Measurements from ENCODE around the gene PREB.
"Not testable (repeated sequence)": the region's sequence is repeated elsewhere in the genome, so short reads cannot be mapped to it uniquely, and the experiment has no call there.

PREB gene

DNA sequence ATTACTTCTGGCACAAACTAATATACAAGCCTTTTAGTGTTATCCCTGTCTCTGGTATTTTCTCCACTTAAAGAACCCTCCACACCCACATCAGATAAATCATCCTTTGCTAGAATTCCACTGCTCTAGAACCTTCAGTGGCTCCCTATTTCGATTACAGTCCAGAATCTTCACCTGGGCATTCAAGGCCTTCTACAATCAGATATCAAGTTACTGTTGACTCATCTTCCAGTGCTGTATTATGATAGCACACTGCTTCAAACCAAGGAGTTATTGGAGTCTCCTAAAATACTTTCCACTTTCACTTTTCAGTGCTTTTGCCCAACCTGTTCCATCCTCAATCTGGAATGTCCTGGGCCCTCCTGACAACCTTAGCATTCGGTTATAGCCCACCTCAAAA, 18.9 kb downstream of the PREB start:
- Mint-ChIP-seq H3K4me1 (no peaks in the 10 kb centered on the region), H3K27ac (ENCODE audit: low read depth) (no peak overlapping the region), H3K9me3 (no peaks in the 10 kb centered on the region), H3K27me3 (peaks cover 50% of the 10 kb centered on the region), H3K36me3 (ENCODE audit: insufficient read depth) (peaks cover 5% of the 10 kb centered on the region), H3K4me3 (no peak overlapping the region)
- ATAC-seq (replicated peaks; ENCODE audit: extremely low read depth, poor library complexity, severe bottlenecking) (no peak), DNase-seq (ENCODE audit: low spot score in 2 of 2) (no peak)

GRCh38 chr2:27111392-27112078, 22.9 kb downstream of the PREB start:
- not testable (repeated sequence) for H3K9me3 Mint-ChIP-seq; H3K4me3 Mint-ChIP-seq; H3K27ac Mint-ChIP-seq (ENCODE audit: low read depth); H3K36me3 Mint-ChIP-seq (ENCODE audit: insufficient read depth); H3K4me1 Mint-ChIP-seq; ATAC-seq (replicated peaks; ENCODE audit: extremely low read depth, poor library complexity, severe bottlenecking); DNase-seq (ENCODE audit: low spot score in 2 of 2)
- H3K27me3 Mint-ChIP-seq: peaks cover 20% of the 10 kb centered on the region

- not testable (repeated sequence) for H3K36me3 Mint-ChIP-seq (ENCODE audit: insufficient read depth); ATAC-seq (replicated peaks; ENCODE audit: extremely low read depth, poor library complexity, severe bottlenecking); H3K4me3 Mint-ChIP-seq; H3K9me3 Mint-ChIP-seq; DNase-seq (ENCODE audit: low spot score in 2 of 2); H3K4me1 Mint-ChIP-seq; H3K27ac Mint-ChIP-seq (ENCODE audit: low read depth)
- peaks cover 24% of the 10 kb centered on the region for H3K27me3 Mint-ChIP-seq
Measured at GRCh38 chr2:27110603-27111352, 23.7 kb downstream of the PREB start.

DNA sequence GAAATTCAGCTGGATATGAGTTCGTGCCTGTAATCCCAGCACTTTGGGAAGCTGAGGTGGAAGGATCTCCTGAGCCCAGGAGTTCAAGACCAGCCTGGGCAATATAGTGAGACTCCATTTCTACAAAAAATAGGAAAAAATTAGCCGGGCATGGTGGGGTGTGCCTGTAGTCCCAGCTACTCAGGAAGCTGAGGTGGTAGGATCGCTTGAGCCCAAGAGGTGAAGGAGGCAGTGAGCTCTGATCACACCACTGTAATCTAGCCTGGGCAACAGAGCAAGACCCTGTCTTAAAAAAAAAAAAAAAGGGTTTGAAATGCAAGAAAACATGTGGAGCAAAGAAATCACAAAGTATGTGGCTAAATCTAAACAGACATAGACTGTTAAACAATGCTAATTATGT, 25.4 kb downstream of the PREB start:
- DNase-seq (ENCODE audit: low spot score in 2 of 2): no peak
- no peaks in the 10 kb centered on the region for H3K9me3 Mint-ChIP-seq
- peaks cover 31% of the 10 kb centered on the region for H3K27me3 Mint-ChIP-seq
- no peaks in the 10 kb centered on the region for H3K4me1 Mint-ChIP-seq
- no peaks in the 10 kb centered on the region for H3K36me3 Mint-ChIP-seq (ENCODE audit: insufficient read depth)
- no peak for ATAC-seq (replicated peaks; ENCODE audit: extremely low read depth, poor library complexity, severe bottlenecking)
- H3K4me3 Mint-ChIP-seq: no peak overlapping the region
- H3K27ac Mint-ChIP-seq (ENCODE audit: low read depth): no peak overlapping the region

DNA sequence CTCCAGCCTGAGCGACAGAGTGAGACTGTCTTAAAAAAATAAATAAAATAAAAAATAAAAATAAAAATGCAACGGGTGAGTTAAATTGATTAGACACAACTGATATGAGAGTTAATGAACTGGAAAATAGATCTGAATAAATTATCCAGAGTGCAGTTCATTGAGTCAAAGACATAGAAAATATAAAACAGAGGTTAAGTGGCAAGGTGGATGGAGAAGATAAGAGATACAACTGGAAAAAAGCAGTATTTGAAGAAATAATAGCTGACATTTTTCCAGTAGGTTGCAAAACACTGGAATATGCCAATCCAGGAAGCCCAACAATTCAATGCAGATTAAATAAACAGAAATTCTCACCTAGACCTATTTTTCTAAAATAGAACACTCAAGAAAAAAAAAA, 26.2 kb downstream of the PREB start:
- Mint-ChIP-seq H3K4me1 (no peaks in the 10 kb centered on the region), H3K36me3 (ENCODE audit: insufficient read depth) (no peaks in the 10 kb centered on the region), H3K27me3 (peaks cover 33% of the 10 kb centered on the region), H3K4me3 (no peak overlapping the region), H3K9me3 (no peaks in the 10 kb centered on the region), H3K27ac (ENCODE audit: low read depth) (no peak overlapping the region)
- ATAC-seq (replicated peaks; ENCODE audit: extremely low read depth, poor library complexity, severe bottlenecking) (no peak), DNase-seq (ENCODE audit: low spot score in 2 of 2) (no peak)

DNA sequence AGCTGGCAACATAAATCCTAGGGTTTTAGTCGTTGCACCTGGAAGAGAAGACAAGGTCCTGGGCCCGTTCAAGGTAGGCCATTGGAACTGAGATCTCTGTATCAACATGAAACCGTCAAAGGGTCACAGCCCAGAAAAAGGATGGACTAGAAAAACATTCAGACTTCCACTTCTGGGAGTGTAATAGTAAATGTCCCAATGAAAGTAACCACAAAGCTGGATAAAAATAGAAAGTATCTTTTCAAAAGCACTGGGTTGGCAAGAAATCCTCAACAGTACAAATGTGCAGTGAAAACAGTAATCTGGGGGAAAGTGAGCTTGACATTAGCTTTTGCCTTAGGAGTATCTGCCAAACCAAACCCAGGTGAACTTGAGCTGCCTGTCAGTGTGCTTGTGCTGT, 28.5 kb downstream of the PREB start:
- ATAC-seq (replicated peaks; ENCODE audit: extremely low read depth, poor library complexity, severe bottlenecking) (no peak), DNase-seq (ENCODE audit: low spot score in 2 of 2) (no peak)
- Mint-ChIP-seq H3K27ac (ENCODE audit: low read depth) (no peak overlapping the region), H3K4me3 (no peak overlapping the region), H3K9me3 (no peaks in the 10 kb centered on the region), H3K27me3 (peaks cover 33% of the 10 kb centered on the region), H3K4me1 (no peaks in the 10 kb centered on the region), H3K36me3 (ENCODE audit: insufficient read depth) (no peaks in the 10 kb centered on the region)

DNA sequence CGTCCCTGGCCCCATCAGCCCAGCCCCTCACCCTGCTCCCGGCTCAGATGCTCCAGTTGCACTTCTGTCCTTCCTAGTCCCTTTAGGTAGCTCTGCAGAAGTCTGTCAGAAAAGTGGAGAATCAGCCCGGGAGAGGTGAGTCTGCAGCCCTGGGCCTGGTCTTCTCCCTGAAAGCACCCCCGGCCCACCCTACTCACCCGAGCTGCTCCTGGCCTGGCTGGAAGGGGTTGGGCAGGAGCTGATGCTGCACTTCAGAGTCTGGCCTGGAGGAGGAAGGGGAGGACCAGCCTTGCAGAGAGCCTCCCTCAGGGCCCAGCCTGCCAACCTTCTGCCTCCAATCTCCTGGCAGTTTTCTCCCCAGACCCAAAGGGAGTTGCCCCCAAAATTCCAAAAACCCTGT, 32.1 kb downstream of the PREB start:
- no peak overlapping the region for H3K27ac Mint-ChIP-seq (ENCODE audit: low read depth)
- H3K4me1 Mint-ChIP-seq: no peaks in the 10 kb centered on the region
- no peaks in the 10 kb centered on the region for H3K9me3 Mint-ChIP-seq
- H3K4me3 Mint-ChIP-seq: no peak overlapping the region
- peaks cover 2% of the 10 kb centered on the region for H3K36me3 Mint-ChIP-seq (ENCODE audit: insufficient read depth)
- no peak for ATAC-seq (replicated peaks; ENCODE audit: extremely low read depth, poor library complexity, severe bottlenecking)
- DNase-seq (ENCODE audit: low spot score in 2 of 2): no peak
- H3K27me3 Mint-ChIP-seq: peaks cover 33% of the 10 kb centered on the region

- H3K4me3 Mint-ChIP-seq: no peak overlapping the region
- no peak for ATAC-seq (replicated peaks; ENCODE audit: extremely low read depth, poor library complexity, severe bottlenecking)
- peaks cover 4% of the 10 kb centered on the region for H3K36me3 Mint-ChIP-seq (ENCODE audit: insufficient read depth)
- peaks cover 15% of the 10 kb centered on the region for H3K4me1 Mint-ChIP-seq
- peaks cover 12% of the 10 kb centered on the region for H3K27me3 Mint-ChIP-seq
- DNase-seq (ENCODE audit: low spot score in 2 of 2): no peak
- H3K27ac Mint-ChIP-seq (ENCODE audit: low read depth): no peak overlapping the region
- H3K9me3 Mint-ChIP-seq: no peaks in the 10 kb centered on the region
Measured at GRCh38 chr2:27100036-27100435, 34.4 kb downstream of the PREB start.

- ATAC-seq (replicated peaks; ENCODE audit: extremely low read depth, poor library complexity, severe bottlenecking): no peak
- H3K9me3 Mint-ChIP-seq: no peaks in the 10 kb centered on the region
- H3K36me3 Mint-ChIP-seq (ENCODE audit: insufficient read depth): peaks cover 4% of the 10 kb centered on the region
Measured at GRCh38 chr2:27099334-27099955, 35.0 kb downstream of the PREB start.

GRCh38 chr2:27097341-27097740, 37.1 kb downstream of the PREB start:
- DNase-seq (ENCODE audit: low spot score in 2 of 2): no peak
- H3K27me3 Mint-ChIP-seq: no peaks in the 10 kb centered on the region

More at GRCh38 chr2:27099334-27099955, 35.0 kb downstream of the PREB start:
- H3K27ac Mint-ChIP-seq (ENCODE audit: low read depth): no peak overlapping the region
- DNase-seq (ENCODE audit: low spot score in 2 of 2): no peak
- H3K4me1 Mint-ChIP-seq: peaks cover 15% of the 10 kb centered on the region
- H3K27me3 Mint-ChIP-seq: peaks cover 6% of the 10 kb centered on the region
- no peak overlapping the region for H3K4me3 Mint-ChIP-seq

GRCh38 chr2:27096748-27097297, 37.6 kb downstream of the PREB start:
- H3K4me3 Mint-ChIP-seq: no peak overlapping the region
- H3K27me3 Mint-ChIP-seq: no peaks in the 10 kb centered on the region

More at GRCh38 chr2:27097341-27097740, 37.1 kb downstream of the PREB start:
- H3K27ac Mint-ChIP-seq (ENCODE audit: low read depth): no peak overlapping the region
- H3K36me3 Mint-ChIP-seq (ENCODE audit: insufficient read depth): peaks cover 4% of the 10 kb centered on the region
- H3K4me1 Mint-ChIP-seq: peaks cover 15% of the 10 kb centered on the region
- no peak for ATAC-seq (replicated peaks; ENCODE audit: extremely low read depth, poor library complexity, severe bottlenecking)
- no peaks in the 10 kb centered on the region for H3K9me3 Mint-ChIP-seq
- no peak overlapping the region for H3K4me3 Mint-ChIP-seq

DNA sequence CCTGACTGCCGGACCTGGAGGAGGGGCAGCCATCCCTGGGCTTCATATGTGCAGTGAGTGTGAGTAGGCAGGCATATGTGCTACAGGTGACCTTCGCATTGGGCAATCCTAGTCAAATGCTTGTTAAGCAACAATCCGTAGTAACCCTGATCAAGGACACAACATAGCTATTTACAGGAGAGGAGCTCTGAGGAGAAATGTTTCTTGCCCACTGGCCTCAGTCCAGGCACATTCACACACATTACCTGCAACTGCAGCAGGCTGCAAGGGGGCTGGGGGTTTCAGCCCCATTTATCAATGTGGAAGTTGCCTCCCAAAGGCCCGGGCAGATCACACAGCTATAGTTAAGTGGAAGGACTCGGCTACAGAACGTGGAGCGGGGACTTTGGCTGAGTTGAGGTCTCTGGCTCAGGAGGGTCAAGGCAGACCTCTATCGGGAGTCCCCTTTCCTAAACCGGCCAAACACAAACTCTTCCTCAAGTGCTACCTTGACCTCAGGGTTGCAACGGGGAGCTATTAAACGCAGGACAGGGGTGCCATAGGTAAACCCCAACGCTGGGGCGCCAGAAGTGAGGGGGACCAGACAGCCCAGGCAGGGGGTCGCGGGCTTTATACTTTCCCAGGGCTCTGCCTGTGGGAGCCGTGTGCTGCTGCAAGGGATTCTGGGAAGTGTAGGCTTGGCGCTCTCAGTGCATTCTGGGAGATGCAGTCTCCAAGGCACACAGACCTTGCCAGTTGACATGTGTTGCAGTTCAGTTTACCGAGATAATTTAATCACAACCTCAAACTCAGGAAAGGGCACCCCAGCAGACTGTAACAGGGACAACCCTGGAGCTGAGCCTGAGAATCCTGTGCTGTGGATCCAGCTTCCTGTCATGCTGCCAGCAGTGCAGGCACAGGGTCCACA, 38.4 kb downstream of the PREB start:
- Mint-ChIP-seq H3K4me3 (peak overlapping the region; percentile 32), H3K27ac (ENCODE audit: low read depth) (no peak overlapping the region), H3K36me3 (ENCODE audit: insufficient read depth) (peaks cover 4% of the 10 kb centered on the region), H3K4me1 (peaks cover 15% of the 10 kb centered on the region), H3K27me3 (no peaks in the 10 kb centered on the region), H3K9me3 (no peaks in the 10 kb centered on the region)
- DNase-seq (ENCODE audit: low spot score in 2 of 2) (no peak), ATAC-seq (replicated peaks; ENCODE audit: extremely low read depth, poor library complexity, severe bottlenecking) (no peak)

More at GRCh38 chr2:27096748-27097297, 37.6 kb downstream of the PREB start:
- Mint-ChIP-seq H3K4me1 (peaks cover 15% of the 10 kb centered on the region), H3K27ac (ENCODE audit: low read depth) (peak overlapping the region; percentile 29), H3K9me3 (no peaks in the 10 kb centered on the region), H3K36me3 (ENCODE audit: insufficient read depth) (peaks cover 4% of the 10 kb centered on the region)
- DNase-seq (ENCODE audit: low spot score in 2 of 2) (no peak), ATAC-seq (replicated peaks; ENCODE audit: extremely low read depth, poor library complexity, severe bottlenecking) (no peak)

All from central memory CD8-positive, alpha-beta T cell (primary cell).